Measurements from ENCODE around the gene PRKCD.

DNA sequence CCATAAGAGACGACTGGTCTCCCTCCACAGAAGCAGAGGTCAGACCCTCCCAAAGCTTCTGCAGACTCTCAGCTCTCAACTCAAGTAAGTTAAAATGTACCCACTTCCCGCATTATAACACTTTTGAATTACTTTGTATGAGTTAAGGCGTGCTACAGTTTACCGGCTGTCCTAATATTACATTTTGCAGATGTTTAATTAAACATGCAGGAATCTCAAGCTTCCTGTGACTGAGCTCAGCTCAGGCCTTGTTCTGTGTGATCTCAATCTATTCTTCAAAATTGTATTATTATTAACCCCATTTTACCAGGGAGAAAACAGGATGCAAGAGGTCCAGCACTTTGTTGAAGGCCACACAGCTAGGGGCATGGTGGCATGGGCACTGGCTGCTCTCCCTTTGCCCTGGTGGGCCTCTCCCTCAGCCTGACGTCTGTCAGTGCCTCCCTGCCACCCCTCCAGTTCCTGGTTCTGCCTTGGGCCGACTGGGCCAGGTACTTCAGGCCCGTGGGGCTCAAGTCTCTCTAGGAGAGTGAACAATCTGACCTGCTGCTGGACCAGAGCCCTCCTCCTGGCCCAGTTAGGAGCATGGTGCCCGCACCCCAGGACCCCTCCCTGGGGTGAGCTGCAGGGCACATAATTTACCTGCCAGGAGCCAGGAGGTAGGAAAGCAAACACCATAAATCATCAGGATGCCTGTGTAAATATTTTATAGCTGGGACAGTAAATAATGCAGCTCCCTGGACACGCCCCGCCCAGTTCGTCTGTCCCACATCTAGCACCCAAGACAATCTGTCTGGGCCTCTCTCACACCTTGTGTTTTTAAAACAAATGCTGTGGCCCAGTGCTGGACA is 15.9 kb upstream of the PRKCD start:
- TF ChIP-seq JUNB (CRISPR knock-in tag; conservative IDR thresholded peaks at IDR 0.05) (no peak), NFATC3 (IDR thresholded peaks at IDR 0.05) (no peak), MBD2 (IDR thresholded peaks at IDR 0.05; ENCODE audit: borderline replicate concordance, low read depth) (no peak), EP300 (IDR thresholded peaks at IDR 0.05; ENCODE audit: low read length) (no peak), PHB2 (IDR thresholded peaks at IDR 0.05; ENCODE audit: low read depth) (no peak), ZFP91 (CRISPR knock-in tag; IDR thresholded peaks at IDR 0.05) (no peak), JUND (IDR thresholded peaks at IDR 0.05; ENCODE audit: borderline replicate concordance, low read depth, low read length) (no peak), JUND (tag; IDR thresholded peaks at IDR 0.05; ENCODE audit: borderline replicate concordance, low read depth, low read length) (no peak), TRIM24 (IDR thresholded peaks at IDR 0.05) (no peak), YY1 (IDR thresholded peaks at IDR 0.05; ENCODE audit: borderline replicate concordance in 1 of 3, control insufficient read depth in 1 of 3, extremely low read depth in 1 of 3, insufficient read depth in 3 of 3, insufficient read length in 1 of 3, insufficient replicate concordance in 2 of 3, low read depth in 1 of 3, low read length in 2 of 3) (no peak), TEAD4 (IDR thresholded peaks at IDR 0.05; ENCODE audit: low read length) (no peak), TEAD4 (CRISPR knock-in tag; IDR thresholded peaks at IDR 0.05; ENCODE audit: borderline replicate concordance) (no peak), NFIC (IDR thresholded peaks at IDR 0.05) (no peak), ZNF830 (CRISPR knock-in tag; IDR thresholded peaks at IDR 0.05) (no peak), ZNF263 (CRISPR knock-in tag; IDR thresholded peaks at IDR 0.05; ENCODE audit: borderline replicate concordance) (no peak)
- TF ChIP-seq, protein P1, sequence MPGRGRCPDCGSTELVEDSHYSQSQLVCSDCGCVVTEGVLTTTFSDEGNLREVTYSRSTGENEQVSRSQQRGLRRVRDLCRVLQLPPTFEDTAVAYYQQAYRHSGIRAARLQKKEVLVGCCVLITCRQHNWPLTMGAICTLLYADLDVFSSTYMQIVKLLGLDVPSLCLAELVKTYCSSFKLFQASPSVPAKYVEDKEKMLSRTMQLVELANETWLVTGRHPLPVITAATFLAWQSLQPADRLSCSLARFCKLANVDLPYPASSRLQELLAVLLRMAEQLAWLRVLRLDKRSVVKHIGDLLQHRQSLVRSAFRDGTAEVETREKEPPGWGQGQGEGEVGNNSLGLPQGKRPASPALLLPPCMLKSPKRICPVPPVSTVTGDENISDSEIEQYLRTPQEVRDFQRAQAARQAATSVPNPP (IDR thresholded peaks at IDR 0.05; ENCODE audit: borderline replicate concordance, insufficient read depth, insufficient read length) = no peak
